ENCODE measurements around the gene PDLIM7.

The PDLIM7 gene

DNA sequence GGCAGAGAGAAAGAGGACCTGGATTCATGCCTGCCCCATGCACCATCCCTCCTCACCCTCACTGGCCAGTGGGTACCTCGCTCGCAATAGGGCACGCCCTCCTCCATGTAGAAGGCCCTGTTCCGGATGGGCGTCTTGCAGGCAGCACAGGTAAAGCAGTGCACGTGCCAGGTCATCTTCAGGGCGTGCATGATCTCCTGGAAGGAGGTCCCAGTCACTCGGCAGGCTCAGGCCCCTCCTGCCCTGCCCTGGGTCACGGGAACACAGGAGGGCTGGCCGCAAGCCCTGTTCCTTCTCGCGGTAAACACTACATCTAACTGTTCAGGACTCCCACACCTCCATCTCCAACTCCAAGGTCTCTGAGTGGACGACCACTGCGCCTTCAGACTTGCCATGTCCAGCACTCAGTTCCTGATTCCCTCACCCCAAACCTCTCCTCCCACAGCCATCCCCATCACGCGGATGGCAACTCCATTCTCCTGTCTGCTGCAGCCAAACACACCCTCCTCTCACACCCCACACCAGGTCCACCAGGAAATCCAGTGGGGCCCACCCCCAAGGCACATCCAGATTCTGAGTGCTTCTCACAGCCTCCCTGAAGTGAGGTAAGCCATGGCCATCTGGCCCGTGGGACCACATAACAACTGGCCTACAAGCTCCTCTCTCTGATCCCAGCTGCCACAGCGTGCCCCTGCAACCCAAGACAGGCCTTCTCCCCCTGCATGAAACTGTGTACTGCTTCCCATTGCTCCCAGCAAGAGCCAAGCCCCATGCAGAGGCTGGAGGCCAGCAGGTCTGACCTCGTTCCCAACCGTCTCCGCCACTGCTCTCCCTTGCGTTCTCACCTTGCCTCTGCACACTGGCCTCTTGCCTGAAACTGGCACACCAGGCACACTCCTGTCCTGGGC, 13.2 kb downstream of the PDLIM7 start:
- Histone ChIP-seq H4K5ac (ENCODE audit: low read length) (no peak overlapping the region), H2BK5ac (ENCODE audit: low read length) (no peak overlapping the region), H3K9ac (ENCODE audit: low read length) (no peak overlapping the region), H3K4me1 (ENCODE audit: control insufficient read depth, low read depth, low read length) (no peaks in the 10 kb centered on the region), H3K18ac (ENCODE audit: low read length) (no peak overlapping the region), H2AK5ac (ENCODE audit: low read length) (no peak overlapping the region), H4K8ac (ENCODE audit: low read depth, low read length) (no peak overlapping the region), H3K79me2 (ENCODE audit: control insufficient read depth, insufficient read depth, low read length) (no peaks in the 10 kb centered on the region), H3K23ac (ENCODE audit: low read length) (no peak overlapping the region), H2BK15ac (replicated peaks; ENCODE audit: low read depth) (no peak overlapping the region), H2BK120ac (ENCODE audit: low read depth, low read length) (no peak overlapping the region), H3K4ac (ENCODE audit: low read depth, low read length) (no peak overlapping the region), H3K4me2 (ENCODE audit: low read length) (no peak overlapping the region), H3K36me3 (ENCODE audit: control insufficient read depth, insufficient read depth, low read length) (peaks cover 22% of the 10 kb centered on the region), H3K27me3 (ENCODE audit: insufficient read depth, low read length, poor library complexity) (no peaks in the 10 kb centered on the region), H3K56ac (ENCODE audit: low read length) (no peak overlapping the region), H3K27ac (ENCODE audit: low read depth, low read length) (no peak overlapping the region), H3K79me1 (ENCODE audit: low read length) (no peaks in the 10 kb centered on the region), H3K4me3 (ENCODE audit: low read length) (no peak overlapping the region)
- no peak for DNase-seq
- WGBS (ENCODE audit: extremely low coverage, insufficient coverage, low lambda C conversion rate) = no CpG with 5 or more reads among the region's 22 CpGs

DNA sequence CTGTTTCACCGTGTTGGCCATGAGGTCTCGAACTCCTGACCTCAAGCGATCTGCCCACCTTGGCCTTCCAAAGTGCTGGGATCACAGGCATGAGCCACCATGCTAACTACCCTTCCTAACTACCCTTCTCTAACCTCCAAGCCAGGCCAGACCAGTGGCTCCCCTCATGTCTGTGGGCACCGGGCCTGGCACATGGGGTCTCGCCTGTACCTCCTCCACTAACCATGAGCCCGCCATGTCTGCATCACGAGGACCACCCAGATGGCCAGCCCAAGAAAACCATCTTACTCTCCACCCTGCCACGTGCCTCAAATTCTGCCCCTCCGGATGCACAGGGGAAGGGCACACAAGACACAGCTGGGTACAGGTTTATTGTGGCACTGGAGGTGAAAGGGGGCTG, 14.4 kb downstream of the PDLIM7 start:
- Histone ChIP-seq H3K36me3 (ENCODE audit: control insufficient read depth, insufficient read depth, low read length) (peaks cover 16% of the 10 kb centered on the region), H3K56ac (ENCODE audit: low read length) (no peak overlapping the region), H2BK15ac (replicated peaks; ENCODE audit: low read depth) (no peak overlapping the region), H3K79me2 (ENCODE audit: control insufficient read depth, insufficient read depth, low read length) (no peaks in the 10 kb centered on the region), H3K4me2 (ENCODE audit: low read length) (no peak overlapping the region), H3K23ac (ENCODE audit: low read length) (no peak overlapping the region), H3K9ac (ENCODE audit: low read length) (no peak overlapping the region), H4K5ac (ENCODE audit: low read length) (no peak overlapping the region), H3K18ac (ENCODE audit: low read length) (no peak overlapping the region), H3K4me1 (ENCODE audit: control insufficient read depth, low read depth, low read length) (no peaks in the 10 kb centered on the region), H3K27ac (ENCODE audit: low read depth, low read length) (no peak overlapping the region), H2BK5ac (ENCODE audit: low read length) (no peak overlapping the region), H3K27me3 (ENCODE audit: insufficient read depth, low read length, poor library complexity) (no peaks in the 10 kb centered on the region), H3K4ac (ENCODE audit: low read depth, low read length) (no peak overlapping the region), H2AK5ac (ENCODE audit: low read length) (no peak overlapping the region), H4K8ac (ENCODE audit: low read depth, low read length) (no peak overlapping the region), H2BK120ac (ENCODE audit: low read depth, low read length) (no peak overlapping the region), H3K79me1 (ENCODE audit: low read length) (no peaks in the 10 kb centered on the region), H3K4me3 (ENCODE audit: low read length) (no peak overlapping the region)
- no CpG with 5 or more reads among the region's 9 CpGs for whole genome bisulfite sequencing (ENCODE audit: extremely low coverage, insufficient coverage, low lambda C conversion rate)
- DNase-seq = no peak

DNA sequence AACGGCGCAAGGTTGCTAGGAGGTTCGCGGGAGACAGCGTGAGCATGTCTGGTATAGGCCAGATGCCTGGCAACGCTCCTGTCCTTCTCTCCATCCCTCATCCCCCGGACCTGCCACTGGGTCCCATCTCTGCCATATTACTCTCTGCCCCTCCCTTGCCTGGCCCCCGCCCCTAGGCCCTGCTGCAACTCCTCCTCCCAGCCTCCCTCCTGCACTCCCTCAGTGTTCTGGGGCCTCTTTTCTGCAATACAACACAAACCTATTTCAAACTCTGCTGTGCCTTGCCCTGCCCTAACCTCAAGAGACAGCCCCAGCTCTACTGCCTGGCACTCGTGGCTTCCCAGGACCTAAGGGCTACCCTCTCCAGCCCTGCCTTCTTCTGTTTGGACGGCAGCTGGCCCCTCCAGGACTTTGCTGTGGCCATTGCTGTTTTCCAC, 15.0 kb downstream of the PDLIM7 start:
- Histone ChIP-seq H3K4me1 (ENCODE audit: control insufficient read depth, low read depth, low read length) (no peaks in the 10 kb centered on the region), H4K8ac (ENCODE audit: low read depth, low read length) (no peak overlapping the region), H3K27ac (ENCODE audit: low read depth, low read length) (no peak overlapping the region), H3K23ac (ENCODE audit: low read length) (no peak overlapping the region), H3K9ac (ENCODE audit: low read length) (no peak overlapping the region), H3K79me2 (ENCODE audit: control insufficient read depth, insufficient read depth, low read length) (no peaks in the 10 kb centered on the region), H2BK15ac (replicated peaks; ENCODE audit: low read depth) (no peak overlapping the region), H3K18ac (ENCODE audit: low read length) (no peak overlapping the region), H3K4ac (ENCODE audit: low read depth, low read length) (no peak overlapping the region), H3K56ac (ENCODE audit: low read length) (no peak overlapping the region), H3K4me3 (ENCODE audit: low read length) (no peak overlapping the region), H3K36me3 (ENCODE audit: control insufficient read depth, insufficient read depth, low read length) (peaks cover 12% of the 10 kb centered on the region), H2BK5ac (ENCODE audit: low read length) (no peak overlapping the region), H3K4me2 (ENCODE audit: low read length) (no peak overlapping the region), H3K27me3 (ENCODE audit: insufficient read depth, low read length, poor library complexity) (no peaks in the 10 kb centered on the region), H2BK120ac (ENCODE audit: low read depth, low read length) (no peak overlapping the region), H4K5ac (ENCODE audit: low read length) (no peak overlapping the region), H3K79me1 (ENCODE audit: low read length) (no peaks in the 10 kb centered on the region), H2AK5ac (ENCODE audit: low read length) (no peak overlapping the region)
- no peak for DNase-seq
- WGBS (ENCODE audit: extremely low coverage, insufficient coverage, low lambda C conversion rate) = no CpG with 5 or more reads among the region's 10 CpGs

GRCh38 chr5:177479774-177480173, 17.6 kb downstream of the PDLIM7 start:
- Histone ChIP-seq H4K8ac (ENCODE audit: low read depth, low read length) (no peak overlapping the region), H3K27ac (ENCODE audit: low read depth, low read length) (no peak overlapping the region), H4K5ac (ENCODE audit: low read length) (no peak overlapping the region), H3K23ac (ENCODE audit: low read length) (no peak overlapping the region), H3K79me1 (ENCODE audit: low read length) (no peaks in the 10 kb centered on the region), H2BK120ac (ENCODE audit: low read depth, low read length) (no peak overlapping the region), H3K4me1 (ENCODE audit: control insufficient read depth, low read depth, low read length) (peaks cover 1% of the 10 kb centered on the region), H3K36me3 (ENCODE audit: control insufficient read depth, insufficient read depth, low read length) (peaks cover 7% of the 10 kb centered on the region), H3K27me3 (ENCODE audit: insufficient read depth, low read length, poor library complexity) (no peaks in the 10 kb centered on the region), H3K18ac (ENCODE audit: low read length) (no peak overlapping the region), H3K79me2 (ENCODE audit: control insufficient read depth, insufficient read depth, low read length) (no peaks in the 10 kb centered on the region), H2AK5ac (ENCODE audit: low read length) (no peak overlapping the region), H3K4ac (ENCODE audit: low read depth, low read length) (no peak overlapping the region), H2BK15ac (replicated peaks; ENCODE audit: low read depth) (no peak overlapping the region), H3K4me2 (ENCODE audit: low read length) (no peak overlapping the region), H3K9ac (ENCODE audit: low read length) (no peak overlapping the region), H3K56ac (ENCODE audit: low read length) (no peak overlapping the region), H3K4me3 (ENCODE audit: low read length) (no peak overlapping the region), H2BK5ac (ENCODE audit: low read length) (no peak overlapping the region)
- WGBS (ENCODE audit: extremely low coverage, insufficient coverage, low lambda C conversion rate) = no CpG with 5 or more reads among the region's 14 CpGs
- no peak for DNase-seq

DNA sequence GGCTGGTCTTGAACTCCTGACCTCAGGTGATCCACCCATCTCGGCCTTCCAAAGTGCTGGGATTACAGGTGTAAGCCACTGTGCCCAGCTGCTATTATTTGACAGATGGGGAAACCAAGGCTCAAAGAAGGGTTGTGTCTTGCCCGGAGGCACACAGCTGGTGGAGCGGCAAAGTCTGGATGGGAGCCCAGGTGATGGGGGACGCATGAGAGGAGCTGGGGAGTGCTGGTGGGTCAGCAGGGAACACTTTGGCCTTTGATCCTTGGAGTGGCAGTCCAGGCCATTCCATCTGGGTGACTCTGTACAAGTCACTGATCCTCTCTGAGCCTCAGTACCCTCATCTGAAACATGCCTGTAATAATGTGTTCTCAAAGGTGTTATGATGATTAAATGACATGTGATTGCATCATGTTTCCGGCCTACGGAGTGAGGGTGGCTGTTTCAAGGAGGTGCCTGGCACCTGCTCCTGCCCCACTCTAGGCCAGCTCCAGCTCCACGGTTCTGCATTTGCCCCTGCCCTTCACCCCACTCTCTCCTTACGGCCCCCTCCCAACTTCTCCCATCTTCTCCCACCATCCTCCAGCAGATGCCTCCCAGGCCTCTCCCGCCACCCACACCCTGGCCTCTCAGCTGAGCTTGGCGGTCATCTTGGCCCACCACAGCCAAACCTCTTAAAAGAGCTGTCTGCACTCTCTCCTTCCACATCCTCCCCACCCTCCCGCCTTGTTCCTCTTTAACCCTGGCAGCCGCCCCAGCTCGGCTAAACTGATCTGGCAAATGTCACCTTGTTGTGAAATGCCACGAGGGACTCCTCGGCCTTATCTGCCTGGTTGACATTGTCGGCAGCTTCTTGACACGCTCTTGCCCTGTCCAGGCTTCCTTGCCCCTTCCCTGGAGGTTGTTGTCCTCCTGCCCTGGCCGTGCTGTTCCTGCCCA, 18.4 kb downstream of the PDLIM7 start:
- Histone ChIP-seq H3K56ac (ENCODE audit: low read length) (peak overlapping the region; percentile 34), H3K23ac (ENCODE audit: low read length) (no peak overlapping the region), H3K4me3 (ENCODE audit: low read length) (no peak overlapping the region), H3K27ac (ENCODE audit: low read depth, low read length) (no peak overlapping the region), H3K4me2 (ENCODE audit: low read length) (no peak overlapping the region), H2BK15ac (replicated peaks; ENCODE audit: low read depth) (no peak overlapping the region), H3K36me3 (ENCODE audit: control insufficient read depth, insufficient read depth, low read length) (peaks cover 6% of the 10 kb centered on the region), H2AK5ac (ENCODE audit: low read length) (no peak overlapping the region), H3K79me2 (ENCODE audit: control insufficient read depth, insufficient read depth, low read length) (no peaks in the 10 kb centered on the region), H4K8ac (ENCODE audit: low read depth, low read length) (no peak overlapping the region), H3K9ac (ENCODE audit: low read length) (no peak overlapping the region), H3K18ac (ENCODE audit: low read length) (no peak overlapping the region), H4K5ac (ENCODE audit: low read length) (no peak overlapping the region), H3K27me3 (ENCODE audit: insufficient read depth, low read length, poor library complexity) (no peaks in the 10 kb centered on the region), H3K4me1 (ENCODE audit: control insufficient read depth, low read depth, low read length) (peaks cover 5% of the 10 kb centered on the region), H3K79me1 (ENCODE audit: low read length) (no peaks in the 10 kb centered on the region), H3K4ac (ENCODE audit: low read depth, low read length) (no peak overlapping the region), H2BK120ac (ENCODE audit: low read depth, low read length) (no peak overlapping the region), H2BK5ac (ENCODE audit: low read length) (no peak overlapping the region)
- no CpG with 5 or more reads among the region's 18 CpGs for WGBS (ENCODE audit: extremely low coverage, insufficient coverage, low lambda C conversion rate)
- no peak for DNase-seq
